Fibroblast of villous mesenchyme (primary cell): ENCODE measurements around the gene CD55. TPM values are rescaled to one million over a fixed set of nuclear protein-coding genes. Genes with fewer than 3 reads are reported as not detected.

Experiments used
- DNase-seq: peaks from one replicate; pipeline ENCODE4 v3.0.0-alpha.2; 2010; ENCODE audit warnings: low read depth
- H3K4me3 ChIP-seq: 2 replicates; pipeline ENCODE4 v1.5.1; 2011; ENCODE audit warnings: low read depth, mild to moderate bottlenecking, low read length
- total RNA-seq: library from RNA; depleted of rRNA; stranded (reverse); fragments of >200 nt; gene quantifications from 2 replicates; pipeline ENCODE4 v1.2.3, GENCODE V29; 2012
- TF ChIP-seq, protein P1 (sequence below): IDR thresholded peaks from 2 replicates; pipeline ENCODE4 v1.5.1; 2012; ENCODE audit warnings: low read depth, mild to moderate bottlenecking, low read length; ENCODE audit not compliant: insufficient read depth

CD55 gene
- total RNA-seq, 1 donor, result 29.4 TPM

DNA sequence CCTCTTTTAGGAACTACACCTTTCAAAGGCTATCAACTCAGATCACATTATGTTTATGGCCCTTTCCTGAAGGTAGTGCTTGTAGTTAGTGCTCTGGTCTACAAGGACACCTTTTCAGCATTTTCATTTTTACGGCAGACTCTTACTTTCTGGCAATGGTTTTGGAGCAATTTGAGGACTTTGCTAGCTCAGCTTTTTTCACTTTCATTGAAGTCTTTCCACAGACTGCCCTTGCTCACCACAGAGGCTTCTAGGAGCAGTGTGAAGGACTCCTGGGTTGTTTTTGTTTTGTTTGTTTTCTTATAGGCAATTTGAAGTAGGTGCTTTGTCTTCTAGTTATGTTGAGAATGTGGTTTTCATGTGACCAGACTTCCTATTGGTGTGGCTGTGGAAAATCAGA is 43.1 kb downstream of the CD55 start:
- TF ChIP-seq, protein P1, sequence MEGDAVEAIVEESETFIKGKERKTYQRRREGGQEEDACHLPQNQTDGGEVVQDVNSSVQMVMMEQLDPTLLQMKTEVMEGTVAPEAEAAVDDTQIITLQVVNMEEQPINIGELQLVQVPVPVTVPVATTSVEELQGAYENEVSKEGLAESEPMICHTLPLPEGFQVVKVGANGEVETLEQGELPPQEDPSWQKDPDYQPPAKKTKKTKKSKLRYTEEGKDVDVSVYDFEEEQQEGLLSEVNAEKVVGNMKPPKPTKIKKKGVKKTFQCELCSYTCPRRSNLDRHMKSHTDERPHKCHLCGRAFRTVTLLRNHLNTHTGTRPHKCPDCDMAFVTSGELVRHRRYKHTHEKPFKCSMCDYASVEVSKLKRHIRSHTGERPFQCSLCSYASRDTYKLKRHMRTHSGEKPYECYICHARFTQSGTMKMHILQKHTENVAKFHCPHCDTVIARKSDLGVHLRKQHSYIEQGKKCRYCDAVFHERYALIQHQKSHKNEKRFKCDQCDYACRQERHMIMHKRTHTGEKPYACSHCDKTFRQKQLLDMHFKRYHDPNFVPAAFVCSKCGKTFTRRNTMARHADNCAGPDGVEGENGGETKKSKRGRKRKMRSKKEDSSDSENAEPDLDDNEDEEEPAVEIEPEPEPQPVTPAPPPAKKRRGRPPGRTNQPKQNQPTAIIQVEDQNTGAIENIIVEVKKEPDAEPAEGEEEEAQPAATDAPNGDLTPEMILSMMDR, result no peak
- no peak overlapping the region for H3K4me3 ChIP-seq
- DNase-seq, result no peak

DNA sequence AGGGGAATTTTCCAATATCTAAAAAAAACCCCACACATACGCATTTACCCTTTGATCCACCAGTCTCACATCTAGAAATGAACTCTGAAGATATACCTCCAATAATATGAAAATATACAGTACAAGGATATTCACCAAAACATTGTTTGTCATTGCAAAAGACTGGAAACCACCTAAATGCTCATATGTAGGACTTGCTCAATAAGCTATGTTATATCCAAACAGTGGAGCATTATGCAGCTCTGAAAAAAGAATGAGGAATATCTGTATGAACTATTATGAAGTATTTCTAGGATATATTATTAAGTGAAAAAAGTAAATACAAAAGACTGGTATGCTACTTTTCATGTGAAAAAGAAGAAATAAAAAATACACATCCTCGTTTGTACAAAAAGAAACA is 43.6 kb downstream of the CD55 start:
- TF ChIP-seq, protein P1, result no peak
- H3K4me3 ChIP-seq, result no peak overlapping the region
- no peak for DNase-seq

DNA sequence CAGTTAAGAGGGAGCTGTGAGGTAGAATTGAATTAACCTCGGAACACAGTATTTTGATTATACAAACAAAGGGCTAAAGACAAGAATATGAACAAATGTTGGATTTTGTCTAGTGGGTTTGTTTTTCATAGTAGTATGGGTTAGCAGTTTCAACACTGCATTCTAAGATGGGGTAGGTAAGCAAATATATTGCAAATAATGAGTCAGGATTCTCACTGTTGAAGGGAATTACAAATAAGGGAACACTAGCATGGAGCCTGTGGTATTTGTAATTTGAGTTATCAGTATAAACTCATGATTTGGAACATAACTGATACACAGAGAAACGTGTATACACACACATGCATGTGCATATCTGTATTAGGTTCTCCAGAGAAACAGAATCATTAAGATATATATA is 44.5 kb downstream of the CD55 start:
- H3K4me3 ChIP-seq, result no peak overlapping the region

DNA sequence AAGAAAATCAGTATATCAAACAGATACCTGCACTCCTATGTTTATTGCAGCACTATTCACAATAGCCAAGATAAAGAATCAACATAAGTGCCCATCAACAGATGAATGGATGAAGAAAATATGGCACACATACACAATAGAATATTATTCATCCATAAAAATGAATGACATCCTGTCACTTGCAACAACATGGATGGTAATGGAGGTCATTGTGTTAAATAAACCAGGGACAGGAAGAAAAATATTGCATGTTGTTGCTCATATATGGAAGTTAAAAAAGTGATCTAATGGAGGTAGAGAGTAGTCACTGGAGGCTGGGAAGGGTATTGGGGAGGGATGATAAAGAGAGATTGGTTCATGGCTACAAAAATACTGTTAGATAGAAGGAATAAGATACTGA is 67.2 kb downstream of the CD55 start:
- TF ChIP-seq, protein P1, result no peak
- no peak overlapping the region for H3K4me3 ChIP-seq
- no peak for DNase-seq

More for the DNA sequence above, 44.5 kb downstream of the CD55 start:
- DNase-seq, result peak; percentile 10
- TF ChIP-seq, protein P1, result no peak

DNA sequence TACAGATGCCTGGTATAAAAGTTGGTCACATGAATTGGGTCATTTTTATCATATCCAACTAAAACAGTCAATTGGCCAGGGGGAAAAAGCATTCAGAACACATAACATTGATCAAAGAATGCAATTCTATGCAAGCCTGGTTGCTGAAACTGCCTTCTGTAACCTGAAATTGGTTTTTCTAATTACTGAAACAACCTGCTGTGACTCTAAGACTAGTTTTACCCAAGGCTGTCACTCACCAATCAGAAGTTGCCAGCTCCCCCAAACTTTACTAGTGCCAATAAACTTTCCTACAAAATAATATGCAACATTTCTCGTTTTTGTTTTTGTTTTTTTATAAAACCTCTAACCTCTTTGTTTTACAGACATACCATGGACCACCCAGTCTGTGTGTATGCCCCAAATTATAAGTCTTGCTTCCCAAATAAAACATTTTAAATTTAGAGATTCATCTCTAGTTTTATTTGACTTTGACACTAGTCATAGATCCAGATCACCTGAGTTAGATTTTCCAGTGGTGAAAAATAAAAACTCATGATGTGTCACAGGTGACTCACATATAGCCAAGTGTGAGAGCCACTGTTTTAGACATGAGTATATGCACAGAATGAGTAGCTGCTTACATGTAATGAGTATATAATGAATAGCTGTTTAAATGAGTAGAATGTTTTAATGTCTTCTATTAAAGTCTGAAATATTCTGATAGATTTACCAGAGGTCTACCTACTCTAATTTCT is 68.4 kb downstream of the CD55 start:
- TF ChIP-seq, protein P1, result no peak
- no peak overlapping the region for H3K4me3 ChIP-seq
- DNase-seq, result no peak

DNA sequence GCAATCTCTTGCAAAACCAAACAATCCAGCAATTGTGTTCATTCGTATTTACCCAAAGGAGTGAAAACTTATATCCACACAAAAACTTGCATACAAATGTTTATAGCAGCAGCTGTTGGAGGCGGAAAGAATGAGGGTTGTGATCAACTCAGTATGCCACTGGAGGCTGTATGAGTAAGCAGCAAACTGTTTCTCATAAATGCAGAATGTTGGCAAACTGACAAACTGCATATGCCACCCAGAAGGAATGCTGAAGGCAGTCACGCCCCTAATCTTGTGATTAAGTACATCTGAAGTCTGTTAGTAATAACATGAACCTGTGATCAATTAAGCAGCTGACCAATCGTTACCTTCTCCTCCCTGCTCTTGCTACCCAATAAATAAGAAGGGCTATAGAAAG is 72.1 kb downstream of the CD55 start:
- TF ChIP-seq, protein P1, result no peak
- H3K4me3 ChIP-seq, result no peak overlapping the region
- peak; percentile 90 for DNase-seq
